Right lobe of liver (tissue), 4 donors: ENCODE measurements around the gene TDRD3.

Source experiments
- CTCF ChIP-seq, 4 donors: fragments of 200-600 bp in 3 of 4; fragments of 450-650 bp in 1 of 4; IDR thresholded peaks; one replicate each; pipeline versions ENCODE4 v1.5.1 to v1.8.0; 2016 to 2022; ENCODE audit warnings: antibody characterized with exemption in 4 of 4, mild to moderate bottlenecking in 2 of 4
- POLR2A ChIP-seq: fragments of 450-650 bp; IDR thresholded peaks from one replicate; pipeline ENCODE4 v1.6.1; 2017; ENCODE audit warnings: antibody characterized with exemption, mild to moderate bottlenecking
- donor health status: DM: no; HTN: no; CAD: no.
- donor health status: DM: no; HTN: no; CAD: no.
- donor health status: DM: no; HTN: yes; CAD: no.

- no peak for TF ChIP-seq CTCF (IDR thresholded peaks at IDR 0.05)
- TF ChIP-seq POLR2A, result no peak
These were observed 14.4 kb downstream of the TDRD3 start for GRCh38 chr13:60411464-60411863.
